Large intestine (tissue), 3 donors: ENCODE measurements around the gene OOSP3. TPM values are rescaled to one million over a fixed set of nuclear protein-coding genes. Genes with fewer than 3 reads are reported as not detected.

ENCODE experiments used
- DNase-seq, 2 donors: peaks; one replicate each; pipeline versions ENCODE4 v3.0.0 to v3.0.0-alpha.2; 2013
- H3K27ac ChIP-seq: one replicate; pipeline ENCODE4 v1.5.1; 2013; ENCODE audit warnings: low read length
- H3K27me3 ChIP-seq: 2 replicates; pipeline ENCODE4 v1.6.1; 2013; ENCODE audit warnings: low read length; ENCODE audit not compliant: control insufficient read depth, insufficient read depth
- H3K36me3 ChIP-seq: 2 replicates; pipeline ENCODE4 v1.6.1; 2013; ENCODE audit warnings: low read length; ENCODE audit not compliant: control insufficient read depth, insufficient read depth
- H3K4me1 ChIP-seq: one replicate; pipeline ENCODE4 v1.6.1; 2013; ENCODE audit warnings: low read length; ENCODE audit not compliant: control insufficient read depth, insufficient read depth
- H3K4me3 ChIP-seq: one replicate; pipeline ENCODE4 v1.5.1; 2013; ENCODE audit warnings: low read length
- H3K9me3 ChIP-seq: one replicate; pipeline ENCODE4 v1.6.1; 2013; ENCODE audit warnings: mild to moderate bottlenecking, low read depth, low read length, moderate library complexity; ENCODE audit not compliant: control insufficient read depth
- WGBS: methylation state at CpG from one replicate; pipeline ENCODE4 v1.1.5; 2013; ENCODE audit warnings: low lambda C conversion rate; ENCODE audit not compliant: insufficient coverage; 5-methylcytosine and 5-hydroxymethylcytosine counted together
- polyA plus RNA-seq: library from polyadenylated mRNA; unstranded; fragments of 120-200 nt; gene quantifications from one replicate; pipeline ENCODE4 v1.2.1, GENCODE V29; 2013

The OOSP3 gene
- polyA plus RNA-seq, 1 donor: not detected

- H3K36me3 ChIP-seq: no peaks in the 10 kb centered on the region
- WGBS: 70% methylated on average over 2 of the region's 4 CpGs
- no peaks in the 10 kb centered on the region for H3K27me3 ChIP-seq
- H3K4me1 ChIP-seq: no peaks in the 10 kb centered on the region
- DNase-seq: no peak
- H3K9me3 ChIP-seq: no peaks in the 10 kb centered on the region
- H3K4me3 ChIP-seq: no peak overlapping the region
- H3K27ac ChIP-seq: no peak overlapping the region
These were observed 62.5 kb downstream of the OOSP3 start for GRCh38 chr11:59941091-59941490.

DNA sequence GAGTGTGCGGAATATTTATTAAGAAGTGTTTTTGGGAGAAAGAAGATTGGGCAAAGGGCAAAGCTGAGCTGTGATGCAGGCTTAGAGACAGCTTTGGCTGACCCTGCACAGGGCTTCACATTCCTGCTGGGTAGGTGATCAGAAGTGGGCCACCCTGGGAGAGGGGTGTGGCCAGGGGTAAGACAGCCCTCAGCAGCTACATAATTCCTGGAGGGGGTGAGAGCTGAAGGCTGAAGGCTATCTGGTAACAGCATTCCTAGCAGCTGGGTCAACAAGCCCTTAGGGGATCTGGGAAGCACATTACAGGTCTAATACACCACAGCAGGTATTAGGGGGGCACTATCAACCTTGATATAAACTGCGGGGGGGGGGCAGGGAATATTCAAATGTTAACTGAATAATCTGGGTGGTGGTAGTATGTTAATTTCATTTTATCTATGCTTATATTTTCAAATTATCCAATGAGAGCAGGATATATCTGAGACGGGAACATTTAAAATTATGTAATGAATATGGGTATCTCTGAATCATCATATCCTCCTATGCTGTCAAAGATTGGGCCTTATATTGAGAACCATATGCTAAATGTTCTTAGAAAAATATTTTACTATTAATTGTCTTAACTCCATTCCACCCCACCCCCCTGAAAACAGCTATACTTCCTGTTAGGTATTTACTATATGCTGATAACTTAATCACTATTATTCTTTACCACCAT, 65.6 kb downstream of the OOSP3 start:
- H3K9me3 ChIP-seq: no peaks in the 10 kb centered on the region
- H3K27ac ChIP-seq: no peak overlapping the region
- no peak overlapping the region for H3K4me3 ChIP-seq
- no peaks in the 10 kb centered on the region for H3K4me1 ChIP-seq
- DNase-seq: no peak
- H3K36me3 ChIP-seq: no peaks in the 10 kb centered on the region
- H3K27me3 ChIP-seq: no peaks in the 10 kb centered on the region
- 80% methylated on average over 1 of the region's 3 CpGs for WGBS

DNA sequence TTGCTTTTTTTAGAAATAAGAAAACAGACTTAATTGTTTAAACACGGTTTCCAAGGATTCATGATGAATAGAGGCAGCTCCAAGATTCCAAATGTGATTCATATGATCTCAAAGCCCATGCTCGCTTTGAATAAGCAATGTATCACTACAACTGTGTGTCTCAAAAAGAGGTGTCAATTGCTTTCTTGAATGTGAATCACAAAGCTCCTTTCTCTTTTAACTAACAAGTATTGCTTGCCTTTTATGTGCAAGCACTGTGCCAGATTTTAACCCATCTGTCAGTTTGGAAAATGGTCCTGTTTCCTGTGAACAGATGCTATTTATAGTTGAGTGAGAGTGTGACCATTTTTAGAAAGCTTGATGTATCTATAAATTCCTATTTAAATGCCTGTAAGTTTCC, 66.1 kb downstream of the OOSP3 start:
- WGBS: 80% methylated on average over 1 of the region's 2 CpGs
- Histone ChIP-seq H3K4me1 (no peaks in the 10 kb centered on the region), H3K9me3 (no peaks in the 10 kb centered on the region), H3K4me3 (no peak overlapping the region), H3K36me3 (no peaks in the 10 kb centered on the region), H3K27ac (no peak overlapping the region), H3K27me3 (no peaks in the 10 kb centered on the region)
- no peak for DNase-seq

Other genes with a start within 250 kb of the OOSP3 start
- 38.0 TPM for gene PATL1, start 209.7 kb upstream of the OOSP3 start, polyA plus RNA-seq
- not detected for gene OR10V1, start 164.9 kb upstream of the OOSP3 start, polyA plus RNA-seq
- gene STX3, start 123.4 kb upstream of the OOSP3 start, polyA plus RNA-seq: 89.2 TPM
- 52.4 TPM for gene MRPL16, start 68.0 kb upstream of the OOSP3 start, polyA plus RNA-seq
- gene CBLIF, start 33.3 kb upstream of the OOSP3 start, polyA plus RNA-seq: 0.52 TPM
- 0.37 TPM for gene TCN1, start 12.3 kb upstream of the OOSP3 start, polyA plus RNA-seq
- gene OOSP1, start 59.6 kb downstream of the OOSP3 start, polyA plus RNA-seq: not detected
- gene OOSP4A, start 85.3 kb downstream of the OOSP3 start, polyA plus RNA-seq: not detected
- gene OOSP4B, start 138.4 kb downstream of the OOSP3 start, polyA plus RNA-seq: not detected
- not detected for gene OOSP2, start 161.6 kb downstream of the OOSP3 start, polyA plus RNA-seq
- gene MS4A3, start 177.9 kb downstream of the OOSP3 start, polyA plus RNA-seq: 0.24 TPM
- gene MS4A2, start 209.9 kb downstream of the OOSP3 start, polyA plus RNA-seq: 0.07 TPM